ENCODE measurements around the gene CLPSL2.

CLPSL2 gene

DNA sequence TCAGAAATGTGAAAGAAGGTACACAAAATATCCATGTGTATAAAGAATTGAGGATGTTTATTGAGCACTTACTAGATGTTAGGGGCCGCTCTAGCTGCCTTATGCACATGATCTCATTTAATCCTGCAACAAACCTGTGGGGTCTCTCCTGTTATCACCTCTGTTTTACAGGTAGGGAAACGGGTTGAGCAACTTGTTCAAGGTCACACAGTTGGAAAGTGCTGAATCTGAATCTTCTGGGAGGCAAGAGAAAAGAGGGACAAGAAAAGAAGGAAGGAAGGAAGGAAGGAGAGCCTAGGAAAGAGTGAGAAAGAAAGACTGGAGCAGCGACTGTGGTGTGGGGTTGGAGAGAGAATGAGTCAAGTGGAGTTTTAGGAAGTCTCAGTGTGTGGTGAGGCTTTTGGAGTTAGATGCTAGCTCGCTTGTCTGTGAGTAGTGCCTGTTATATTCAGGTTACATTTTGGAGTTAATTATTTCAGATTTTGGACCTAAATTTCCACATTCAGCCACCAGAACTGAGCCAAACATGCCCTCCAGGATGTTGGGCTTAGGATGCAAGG, 12.1 kb downstream of the CLPSL2 start:
- no peak for DNase-seq

DNA sequence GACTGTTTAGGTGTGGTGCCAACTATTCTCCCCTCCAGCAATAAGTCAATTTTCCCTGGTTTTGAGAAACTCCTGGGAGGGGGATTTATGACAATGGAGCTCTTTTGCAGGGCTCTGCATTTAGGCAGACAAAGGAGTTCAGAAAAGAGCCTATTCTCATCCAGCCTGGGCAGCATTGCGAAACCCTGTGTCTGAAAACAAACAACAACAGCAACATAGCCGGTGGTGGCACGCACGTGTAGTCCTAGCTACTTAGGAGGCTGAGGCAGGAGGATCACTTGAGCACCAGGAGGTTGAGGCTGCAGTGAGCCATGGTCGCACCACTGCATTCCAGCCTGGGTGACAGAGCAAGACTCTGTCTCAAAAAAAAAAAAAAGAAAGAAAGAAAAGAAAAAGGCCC, 14.3 kb downstream of the CLPSL2 start:
- DNase-seq = no peak

DNA sequence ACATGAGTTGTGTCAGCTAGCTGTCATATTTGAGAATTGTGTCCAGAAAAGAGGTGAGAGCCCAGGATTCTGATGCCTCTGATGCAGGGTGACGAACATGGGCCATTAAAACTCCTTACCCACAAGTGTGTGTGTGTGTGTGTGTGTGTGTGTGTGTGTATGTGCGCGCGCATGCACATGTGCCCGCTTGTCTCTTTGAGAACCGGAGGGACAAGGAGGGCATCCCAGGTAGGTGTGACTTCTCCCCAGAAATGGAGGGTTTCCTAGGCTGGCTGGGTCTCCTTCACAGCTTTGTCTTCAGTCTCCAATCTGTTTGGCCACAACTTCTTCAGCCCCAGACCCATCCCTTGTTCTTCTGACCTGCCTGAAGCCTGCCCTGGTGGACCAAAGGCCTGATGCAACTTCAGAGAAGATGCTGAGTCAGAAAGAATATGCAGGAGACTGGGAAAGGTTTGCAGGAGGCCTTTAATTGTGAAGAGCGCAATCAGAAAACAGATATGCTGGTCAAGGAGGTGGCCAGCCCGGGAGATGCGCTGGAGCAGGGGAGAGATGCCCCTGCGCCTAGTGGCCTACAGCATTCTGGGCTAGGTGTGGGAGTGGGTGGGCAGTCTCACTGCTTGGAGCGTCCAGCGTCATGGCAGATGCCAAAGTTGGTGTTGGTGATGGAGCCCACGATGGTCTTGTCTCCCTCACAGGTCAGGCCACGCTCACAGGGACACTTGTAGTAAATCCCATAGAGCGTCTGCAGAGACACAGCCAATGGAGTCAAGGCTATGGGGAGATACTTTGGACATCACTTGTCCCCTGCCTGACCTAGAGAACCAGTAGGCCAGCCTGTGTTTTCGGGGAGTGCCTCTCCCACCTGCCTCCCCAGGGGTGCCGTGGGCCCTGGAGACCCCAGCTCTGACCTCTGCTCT, 18.4 kb downstream of the CLPSL2 start:
- DNase-seq = no peak

DNA sequence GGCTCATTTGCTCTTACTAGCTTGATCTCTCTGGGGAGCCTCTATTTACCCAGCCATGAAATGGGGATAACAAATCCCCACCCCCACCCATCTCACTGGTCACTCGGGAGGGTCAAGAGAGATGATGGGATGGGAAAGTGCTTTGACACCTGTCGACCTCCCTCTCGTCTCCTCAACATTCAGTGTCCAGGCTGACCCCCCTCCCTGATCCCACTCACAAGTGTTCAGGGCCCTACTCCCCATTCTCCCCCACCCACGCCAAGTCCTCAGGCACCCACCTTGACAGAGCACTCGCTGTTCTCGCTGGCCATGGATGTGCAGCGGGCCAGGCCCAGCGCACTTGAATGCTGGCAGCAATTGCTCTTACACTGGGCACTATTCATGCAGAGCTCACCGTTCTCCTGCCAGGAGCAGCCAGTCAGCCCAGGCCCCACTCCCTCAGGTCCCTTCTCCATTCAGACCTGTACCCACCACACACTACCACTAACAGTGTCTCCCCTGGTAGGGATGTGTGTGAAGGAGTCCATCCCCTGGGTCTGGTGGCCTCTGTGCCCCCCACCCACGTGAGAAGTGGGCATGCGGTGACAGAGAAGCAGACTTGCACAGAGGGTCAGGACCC, 19.2 kb downstream of the CLPSL2 start:
- DNase-seq = no peak

DNA sequence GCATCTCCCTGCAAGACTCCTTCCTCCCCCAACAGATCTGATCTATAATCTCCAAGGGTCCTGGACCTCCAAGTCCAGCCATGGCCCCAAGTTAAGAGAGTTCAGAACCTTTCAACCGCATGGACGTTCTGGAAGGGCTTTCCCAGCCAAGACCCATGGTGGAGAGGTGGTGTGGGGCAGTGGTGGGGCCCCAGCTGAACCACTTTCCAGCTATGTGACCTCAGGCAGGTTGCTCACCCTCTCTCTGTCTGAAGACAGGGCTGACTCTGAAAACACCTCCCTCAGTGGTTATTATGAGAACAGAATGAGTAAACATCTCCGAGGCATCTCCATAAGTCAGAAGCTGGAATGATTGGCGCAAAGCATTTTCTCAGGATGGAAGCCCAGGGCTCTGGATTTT, 19.8 kb downstream of the CLPSL2 start:
- DNase-seq = no peak

DNA sequence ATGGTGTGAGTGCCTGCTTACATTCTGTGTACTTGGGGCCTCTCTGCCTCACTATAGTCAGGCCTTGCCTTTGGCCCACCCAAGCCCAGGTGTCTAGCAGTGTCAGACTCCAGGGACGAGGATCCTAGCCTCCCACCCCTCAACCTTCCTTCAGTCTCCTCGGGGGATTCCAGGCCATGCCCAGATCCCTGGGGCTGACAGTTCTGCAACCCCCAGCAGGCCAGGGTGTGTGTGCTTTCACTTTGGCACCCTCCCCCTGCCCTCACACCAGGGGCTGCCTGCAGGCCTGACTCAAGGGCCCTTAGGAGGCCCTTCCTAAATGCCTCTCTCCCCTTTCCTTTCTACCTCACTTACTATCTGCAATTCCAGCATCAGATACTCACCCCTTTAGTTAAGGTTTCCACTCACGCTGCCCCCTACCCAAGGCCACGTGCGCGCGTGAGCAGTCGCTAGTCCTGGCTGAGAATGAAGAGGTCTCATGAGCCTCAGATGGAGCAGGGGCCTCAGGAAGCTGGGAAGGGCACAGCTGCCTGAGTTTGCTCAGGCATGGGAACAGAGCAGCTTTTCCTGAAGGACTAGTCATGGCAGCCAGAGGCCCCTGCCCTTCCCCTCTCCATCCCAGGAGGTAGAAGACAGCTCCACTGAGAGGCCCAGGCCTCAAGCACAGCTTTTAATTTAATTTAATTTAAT, 21.6 kb downstream of the CLPSL2 start:
- no peak for DNase-seq

DNA sequence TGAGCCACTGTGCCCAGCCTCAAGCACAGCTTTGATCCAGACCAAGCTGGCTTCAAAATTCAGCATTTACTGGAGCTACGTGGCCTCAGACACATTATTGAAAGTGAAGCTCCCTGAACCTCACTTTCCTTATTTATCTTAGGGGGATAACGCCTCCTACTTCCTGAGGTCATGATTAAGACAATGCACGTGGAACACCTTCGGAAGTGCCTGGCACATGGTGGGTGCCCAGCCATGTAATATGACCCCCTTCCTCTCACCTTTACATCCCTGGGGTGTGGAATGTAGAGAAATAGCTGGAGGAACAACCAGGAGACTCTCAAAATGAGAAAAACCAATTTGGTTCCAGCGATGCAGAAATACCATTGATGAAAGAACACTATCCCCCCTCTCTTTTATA, 22.3 kb downstream of the CLPSL2 start:
- no peak for DNase-seq

DNA sequence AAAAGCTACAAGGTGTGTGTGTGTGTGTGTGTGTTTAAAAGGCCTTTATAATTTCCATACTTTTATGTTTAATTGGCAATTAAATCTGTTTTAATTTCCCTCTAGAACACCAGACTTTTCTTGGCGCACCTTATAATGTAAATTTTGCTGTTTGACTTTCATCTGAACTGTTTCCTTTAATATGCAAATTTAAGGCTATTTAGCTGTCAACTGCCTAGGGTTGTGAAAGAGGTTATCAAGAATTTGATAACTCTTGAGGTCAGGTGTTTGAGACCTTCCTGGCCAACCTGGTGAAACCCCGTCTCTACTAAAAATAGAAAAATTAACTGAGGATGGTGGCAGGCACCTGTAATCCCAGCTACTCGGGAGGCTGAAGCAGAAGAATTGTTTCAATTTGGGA, 24.8 kb downstream of the CLPSL2 start:
- DNase-seq = no peak

DNA sequence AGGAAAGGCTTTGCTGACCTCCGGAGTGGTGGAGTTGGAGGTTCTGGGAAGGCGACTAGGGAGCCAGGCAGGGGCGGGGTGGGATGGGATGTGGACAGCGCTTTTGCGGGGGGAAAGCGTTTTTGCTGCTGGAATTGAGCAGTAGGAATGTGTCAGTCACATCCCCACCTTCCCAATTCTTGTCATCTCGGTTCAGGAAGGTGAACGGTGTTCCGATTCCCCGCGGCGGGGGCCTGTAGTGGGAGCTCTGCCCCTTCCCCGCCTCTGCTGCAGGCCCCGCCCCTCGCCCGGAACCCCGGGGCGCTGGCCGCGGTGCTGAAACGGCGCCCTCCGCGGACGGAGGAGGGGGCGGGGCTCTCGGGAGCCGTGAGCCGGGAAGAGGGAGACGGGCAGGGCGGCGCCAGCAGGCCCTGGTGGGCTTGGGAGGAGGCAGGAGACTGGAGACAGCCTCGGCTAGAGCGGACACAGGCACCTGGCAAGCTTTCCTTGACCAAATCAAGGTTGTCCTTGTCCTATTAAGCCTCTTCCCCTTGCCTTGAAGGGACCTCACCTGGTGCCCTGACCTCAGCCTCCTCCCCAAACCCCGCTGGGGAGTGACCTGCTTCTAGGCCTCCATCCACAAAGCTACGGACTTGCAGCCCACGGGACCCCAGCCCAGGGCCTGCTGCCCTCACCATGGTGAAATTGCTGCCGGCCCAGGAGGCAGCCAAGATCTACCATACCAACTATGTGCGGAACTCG, 28.8 kb downstream of the CLPSL2 start, which contains the start of gene LHFPL5:
TSS of gene LHFPL5 (plus strand) at position 357 of the 741 bp plus-strand sequence. CDS start at position 676, 319 bp downstream.
- peak; percentile 47 to 84 (median 66) for DNase-seq

DNA sequence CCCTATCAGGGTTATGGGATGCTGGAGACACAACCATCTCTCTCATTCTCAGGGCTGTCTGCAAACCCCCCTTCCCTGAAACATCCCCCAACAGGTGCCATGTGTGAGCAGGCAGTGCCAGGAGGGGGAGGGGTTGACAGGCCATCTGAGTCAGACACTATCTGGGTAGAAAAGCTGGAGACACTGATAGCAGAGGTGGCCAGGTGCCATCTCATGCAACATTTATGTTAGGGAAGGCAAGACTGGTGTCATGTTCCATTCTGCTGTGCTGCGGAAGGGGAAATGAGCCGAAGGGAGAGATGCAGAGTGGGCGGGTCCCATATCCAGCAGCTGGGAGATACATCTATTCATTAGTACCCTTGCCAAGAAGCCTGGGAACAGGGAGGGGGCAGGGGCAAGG, 32.3 kb downstream of the CLPSL2 start:
- DNase-seq = no peak

DNA sequence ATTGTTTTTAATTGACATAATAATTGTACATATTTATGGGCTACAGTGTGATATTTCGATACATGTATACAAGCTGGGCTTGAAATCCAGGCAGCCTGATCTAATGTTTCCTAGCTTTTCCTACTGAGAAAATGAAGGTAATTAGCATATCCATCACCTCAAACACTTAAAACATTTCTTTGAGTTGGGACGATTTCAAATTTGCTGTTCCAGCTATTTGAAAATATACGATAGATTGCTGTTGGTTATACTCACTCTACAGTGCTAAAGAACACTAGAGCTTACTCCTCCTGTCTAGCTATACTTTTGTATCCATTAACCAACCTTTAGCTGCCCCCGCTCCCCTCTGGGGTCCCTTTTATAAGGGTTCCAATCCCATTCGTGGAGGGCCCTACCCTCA, 33.4 kb downstream of the CLPSL2 start:
- DNase-seq = no peak

DNA sequence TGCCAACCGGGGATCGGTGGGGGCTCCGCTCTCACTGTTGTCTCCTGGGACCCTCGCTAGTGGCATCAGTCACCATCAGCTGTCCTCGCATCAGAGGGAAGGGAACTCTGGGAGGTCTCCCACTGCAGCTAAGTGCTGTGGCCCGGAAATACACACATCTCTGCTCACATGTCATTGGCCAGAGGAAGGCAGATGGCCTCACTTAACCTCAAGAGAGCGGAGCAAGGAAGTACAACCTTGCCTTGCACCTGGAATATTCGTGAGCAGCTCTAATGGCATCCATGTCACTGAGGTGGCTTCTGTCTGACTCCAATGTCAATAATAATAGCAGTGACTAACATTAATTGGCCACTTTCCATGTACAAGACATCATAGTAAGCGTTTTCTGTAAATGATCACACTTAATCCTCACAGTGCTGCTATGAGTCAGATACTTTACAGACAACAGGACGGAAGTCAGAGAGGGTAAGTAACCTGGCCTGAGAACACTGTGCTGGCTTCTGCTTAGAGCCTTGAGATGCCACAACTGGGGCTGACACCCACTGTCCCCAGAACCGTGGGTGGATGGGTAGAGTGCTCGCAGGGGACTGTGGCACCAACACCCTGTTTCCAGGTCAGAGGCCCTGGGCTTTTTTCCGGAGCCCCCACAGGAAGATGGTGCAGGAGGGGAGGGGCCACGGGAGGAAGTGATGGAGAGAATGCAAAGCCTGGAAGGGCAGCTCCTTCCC, 34.7 kb downstream of the CLPSL2 start:
- DNase-seq = peak in 2 of 3 donors; percentile 12 to 28

DNA sequence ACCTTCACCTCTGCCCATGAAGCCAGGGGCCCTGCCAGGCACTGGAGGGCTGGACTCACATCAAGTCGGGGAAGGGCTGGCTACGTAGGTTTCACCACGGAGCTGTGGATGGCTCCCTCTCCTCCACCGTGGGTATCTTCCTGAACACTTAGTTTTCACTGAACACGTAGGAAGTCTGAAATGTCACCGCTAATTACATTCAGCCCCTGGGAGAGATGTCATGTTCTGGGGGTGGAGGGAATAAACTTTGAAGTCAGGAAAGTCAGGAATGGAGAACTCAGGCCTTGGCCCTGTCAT, 35.2 kb downstream of the CLPSL2 start:
- DNase-seq = no peak

DNA sequence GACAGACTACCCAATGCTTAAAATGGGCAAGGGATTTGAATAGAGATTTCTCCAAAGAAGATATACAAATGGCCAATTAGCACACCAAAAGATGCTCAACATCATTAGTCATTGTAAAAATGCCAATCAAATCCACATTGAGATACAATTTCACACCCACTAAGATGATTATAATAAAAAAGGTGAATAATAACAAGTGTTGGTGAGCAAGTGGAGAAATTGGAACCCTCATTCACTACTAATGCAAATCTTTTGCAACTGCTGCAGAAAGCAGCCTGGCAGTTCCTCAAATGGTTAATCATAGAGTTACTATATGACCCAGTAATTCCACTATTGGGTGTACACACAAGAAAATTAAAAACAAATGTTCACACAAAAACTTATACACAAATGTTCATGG, 41.1 kb downstream of the CLPSL2 start:
- no peak for DNase-seq

DNA sequence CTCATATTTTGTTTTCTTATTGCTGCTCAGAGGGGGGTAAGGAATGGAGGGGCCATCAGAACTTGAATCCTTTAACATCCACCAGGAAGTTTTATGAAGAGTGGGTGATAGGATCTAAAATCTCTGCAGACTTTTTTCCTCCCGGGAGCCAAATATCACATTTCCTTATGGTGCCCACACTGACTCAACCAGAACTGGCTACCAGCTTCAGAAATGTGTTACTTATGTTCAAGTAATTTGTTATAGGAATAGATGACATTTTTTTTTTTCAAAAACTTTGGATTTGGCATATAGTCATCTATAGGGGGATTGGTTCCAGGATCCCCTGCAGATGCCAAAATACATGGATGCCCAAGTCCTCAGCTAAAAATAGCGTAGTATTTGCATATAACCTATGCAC, 47.2 kb downstream of the CLPSL2 start:
- no peak for DNase-seq

DNA sequence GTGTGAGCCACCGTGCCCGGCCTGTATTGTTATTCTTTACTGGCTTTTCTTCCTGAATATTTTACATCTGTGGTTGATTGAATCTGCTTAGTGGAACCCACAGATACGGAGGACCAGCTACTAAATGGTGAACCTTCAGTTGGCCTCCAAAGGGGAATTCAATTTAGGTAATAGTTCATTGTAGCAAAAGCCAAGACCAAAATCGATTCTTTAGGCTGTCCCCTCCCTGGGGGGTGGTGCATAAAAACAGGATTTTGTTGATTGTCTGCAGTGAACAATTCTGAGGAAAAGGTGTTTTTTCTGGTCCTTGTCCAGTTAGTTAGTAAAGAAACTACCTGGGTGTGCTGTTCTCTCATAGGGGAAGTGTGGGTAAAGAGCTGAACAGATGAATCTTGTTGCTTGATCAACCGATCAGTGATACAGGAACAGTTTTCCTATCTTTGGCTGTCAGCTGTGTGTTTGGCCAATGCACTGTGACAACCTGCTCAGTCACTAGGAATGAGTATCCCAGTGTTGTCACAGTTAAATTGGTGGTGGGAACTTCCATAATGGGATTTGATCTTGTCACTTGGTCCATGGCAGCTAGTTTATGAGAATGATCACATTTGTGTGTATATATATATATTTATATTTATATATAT, 48.3 kb downstream of the CLPSL2 start:
- no peak for DNase-seq

Measured in suppressor macrophage treated with lipopolysaccharide for 1 hour (primary cell).